ENCODE measurements around the gene VAT1. TPM values are rescaled to one million over a fixed set of nuclear protein-coding genes. Genes with fewer than 3 reads are reported as not detected.
A peak's percentile ranks its signal among the peaks of the same experiment; 100 is the strongest.

Gene VAT1
- total and polyA plus RNA-seq, 8 donors: 116 to 257 (median 133) TPM

DNA sequence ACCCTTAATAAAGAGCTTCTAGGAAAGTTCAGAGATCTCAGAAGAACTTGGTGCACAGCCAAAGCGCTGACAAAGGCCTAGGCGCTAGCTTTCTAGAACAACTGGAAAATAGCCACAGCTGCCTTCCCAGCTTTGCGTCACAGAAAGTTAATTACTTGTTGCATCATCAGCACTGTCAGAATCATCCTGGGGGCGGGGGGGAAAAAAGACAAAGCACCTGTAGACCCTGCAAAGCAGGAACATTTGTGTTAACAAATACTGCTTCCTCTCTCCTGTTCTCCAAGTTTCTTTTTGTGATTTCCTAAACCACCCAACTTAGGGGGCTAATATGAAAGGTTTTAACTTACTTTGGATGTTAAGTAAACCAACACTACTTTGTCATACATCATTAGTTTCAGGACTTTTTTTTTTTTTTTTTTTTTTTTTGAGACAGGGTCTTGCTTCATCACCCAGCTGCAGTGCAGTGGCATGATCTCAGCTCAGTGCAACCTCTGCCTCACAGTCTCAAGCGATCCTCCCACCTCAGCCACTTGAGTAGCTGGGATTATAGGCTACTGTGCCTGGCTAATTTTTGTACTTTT is 53.1 kb downstream of the VAT1 start:
- DNase-seq (peak in 2 of 4 donors; percentile 77 to 87), ATAC-seq (no peak)
- H3K27me3 ChIP-seq: no peaks in the 10 kb centered on the region
- no peak overlapping the region for H3K4me3 ChIP-seq
- no peak overlapping the region for H3K27ac ChIP-seq
- no peaks in the 10 kb centered on the region for H3K9me3 ChIP-seq
- H3K4me1 ChIP-seq: no peaks in the 10 kb centered on the region
- intact Hi-C loops (cut with DNase I): no loop called here
- no peaks in the 10 kb centered on the region for H3K36me3 ChIP-seq
- TF ChIP-seq, protein P1, sequence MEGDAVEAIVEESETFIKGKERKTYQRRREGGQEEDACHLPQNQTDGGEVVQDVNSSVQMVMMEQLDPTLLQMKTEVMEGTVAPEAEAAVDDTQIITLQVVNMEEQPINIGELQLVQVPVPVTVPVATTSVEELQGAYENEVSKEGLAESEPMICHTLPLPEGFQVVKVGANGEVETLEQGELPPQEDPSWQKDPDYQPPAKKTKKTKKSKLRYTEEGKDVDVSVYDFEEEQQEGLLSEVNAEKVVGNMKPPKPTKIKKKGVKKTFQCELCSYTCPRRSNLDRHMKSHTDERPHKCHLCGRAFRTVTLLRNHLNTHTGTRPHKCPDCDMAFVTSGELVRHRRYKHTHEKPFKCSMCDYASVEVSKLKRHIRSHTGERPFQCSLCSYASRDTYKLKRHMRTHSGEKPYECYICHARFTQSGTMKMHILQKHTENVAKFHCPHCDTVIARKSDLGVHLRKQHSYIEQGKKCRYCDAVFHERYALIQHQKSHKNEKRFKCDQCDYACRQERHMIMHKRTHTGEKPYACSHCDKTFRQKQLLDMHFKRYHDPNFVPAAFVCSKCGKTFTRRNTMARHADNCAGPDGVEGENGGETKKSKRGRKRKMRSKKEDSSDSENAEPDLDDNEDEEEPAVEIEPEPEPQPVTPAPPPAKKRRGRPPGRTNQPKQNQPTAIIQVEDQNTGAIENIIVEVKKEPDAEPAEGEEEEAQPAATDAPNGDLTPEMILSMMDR (IDR thresholded peaks at IDR 0.05): no peak

DNA sequence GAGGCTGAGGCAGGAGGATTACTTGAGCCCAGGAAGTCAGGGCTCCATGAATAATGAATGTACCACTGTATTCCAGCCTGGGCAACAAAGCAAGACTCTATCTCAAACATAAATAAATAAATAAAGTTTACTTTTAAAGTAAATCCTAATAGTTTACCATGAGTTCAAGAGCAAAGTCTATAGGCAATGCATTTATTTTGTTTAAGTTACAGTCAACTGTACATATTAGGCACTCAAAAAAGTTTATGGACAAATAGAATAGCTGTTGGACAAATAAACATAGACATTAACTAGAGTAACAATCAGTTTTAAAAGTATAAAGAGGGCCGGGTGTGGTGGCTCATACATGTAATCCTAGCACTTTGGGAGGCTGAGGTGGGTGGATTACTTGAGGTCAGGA is 54.3 kb downstream of the VAT1 start:
- H3K27me3 ChIP-seq: no peaks in the 10 kb centered on the region
- DNase-seq (no peak), ATAC-seq (no peak)
- no peak overlapping the region for H3K4me3 ChIP-seq
- H3K9me3 ChIP-seq: no peaks in the 10 kb centered on the region
- intact Hi-C loops (cut with DNase I): no loop called here
- peaks cover 6 to 8% of the 10 kb centered on the region in 2 donors for H3K4me1 ChIP-seq
- TF ChIP-seq, protein P1 (IDR thresholded peaks at IDR 0.05): no peak
- H3K36me3 ChIP-seq: no peaks in the 10 kb centered on the region
- no peak overlapping the region for H3K27ac ChIP-seq

Other genes with a start within 250 kb of the VAT1 start
- gene VPS25, start 248.9 kb downstream of the VAT1 start, total RNA-seq: 10 to 100 TPM; 54.8 to 55.3 TPM
- gene VPS25, start 248.9 kb downstream of the VAT1 start, polyA plus RNA-seq (ENCODE audit: insufficient read length in 6 of 6): 10 to 100 TPM; 62.1 to 72.7 (median 69.0) TPM
- gene WNK4, start 241.8 kb downstream of the VAT1 start, total RNA-seq: under 1 TPM in 1 of 2 donors, not detected in 1; 0.21 TPM
- 1 to 10 TPM in 5 of 6 donors, under 1 TPM in 1; 0.60 to 2.5 (median 1.9) TPM for gene WNK4, start 241.8 kb downstream of the VAT1 start, polyA plus RNA-seq (ENCODE audit: insufficient read length in 6 of 6)
- 10 to 100 TPM; 59.1 to 83.1 TPM for gene COA3, start 223.7 kb downstream of the VAT1 start, total RNA-seq
- 10 to 100 TPM; 87.2 to 96.2 (median 91.4) TPM for gene COA3, start 223.7 kb downstream of the VAT1 start, polyA plus RNA-seq (ENCODE audit: insufficient read length in 6 of 6)
- 1 to 10 TPM in 1 of 2 donors, not detected in 1; 1.5 TPM for gene CNTD1, start 223.5 kb downstream of the VAT1 start, total RNA-seq
- gene CNTD1, start 223.5 kb downstream of the VAT1 start, polyA plus RNA-seq (ENCODE audit: insufficient read length in 6 of 6): 1 to 10 TPM; 1.8 to 3.4 (median 2.6) TPM
- 10 to 100 TPM; 63.8 to 82.6 TPM for gene BECN1, start 198.1 kb downstream of the VAT1 start, total RNA-seq
- 10 to 100 TPM; 65.0 to 77.0 (median 69.8) TPM for gene BECN1, start 198.1 kb downstream of the VAT1 start, polyA plus RNA-seq (ENCODE audit: insufficient read length in 6 of 6)
- 100 to 1,000 TPM in 1 of 2 donors, 10 to 100 TPM in 1; 95.7 to 131 TPM for gene PSME3, start 189.0 kb downstream of the VAT1 start, total RNA-seq
- gene PSME3, start 189.0 kb downstream of the VAT1 start, polyA plus RNA-seq (ENCODE audit: insufficient read length in 6 of 6): 10 to 100 TPM; 66.2 to 92.9 (median 78.0) TPM
- gene AOC2, start 177.8 kb downstream of the VAT1 start, total RNA-seq: 1 to 10 TPM; 2.1 to 2.6 TPM
- gene AOC2, start 177.8 kb downstream of the VAT1 start, polyA plus RNA-seq (ENCODE audit: insufficient read length in 6 of 6): 1 to 10 TPM; 1.7 to 3.1 (median 2.7) TPM
- gene AOC3, start 171.2 kb downstream of the VAT1 start, total RNA-seq: 100 to 1,000 TPM in 1 of 2 donors, 10 to 100 TPM in 1; 56.6 to 155 TPM
- gene AOC3, start 171.2 kb downstream of the VAT1 start, polyA plus RNA-seq (ENCODE audit: insufficient read length in 6 of 6): 100 to 1,000 TPM; 149 to 186 (median 159) TPM
- not detected for gene G6PC1, start 121.6 kb downstream of the VAT1 start, total RNA-seq
- under 1 TPM in 3 of 6 donors, not detected in 3; 0.06 to 0.17 (median 0.10) TPM for gene G6PC1, start 121.6 kb downstream of the VAT1 start, polyA plus RNA-seq (ENCODE audit: insufficient read length in 6 of 6)
- 10 to 100 TPM; 27.5 to 34.7 TPM for gene AARSD1, start 57.9 kb downstream of the VAT1 start, total RNA-seq
- 10 to 100 TPM; 66.9 to 91.8 (median 73.2) TPM for gene AARSD1, start 57.9 kb downstream of the VAT1 start, polyA plus RNA-seq (ENCODE audit: insufficient read length in 6 of 6)
- under 1 TPM; 0.26 to 0.65 TPM for gene PTGES3L, start 42.3 kb downstream of the VAT1 start, total RNA-seq
- gene PTGES3L, start 42.3 kb downstream of the VAT1 start, polyA plus RNA-seq (ENCODE audit: insufficient read length in 6 of 6): 1 to 10 TPM; 1.7 to 3.6 (median 2.3) TPM
- 10 to 100 TPM; 14.9 to 16.9 TPM for gene RUNDC1, start 41.8 kb downstream of the VAT1 start, total RNA-seq
- gene RUNDC1, start 41.8 kb downstream of the VAT1 start, polyA plus RNA-seq (ENCODE audit: insufficient read length in 6 of 6): 10 to 100 TPM; 10.3 to 13.4 (median 12.1) TPM
- 100 to 1,000 TPM; 842 to 909 TPM for gene RPL27, start 24.0 kb downstream of the VAT1 start, total RNA-seq
- gene RPL27, start 24.0 kb downstream of the VAT1 start, polyA plus RNA-seq (ENCODE audit: insufficient read length in 6 of 6): 1,000 to 10,000 TPM; 1,562 to 1,820 (median 1,675) TPM
- 10 to 100 TPM; 39.0 to 41.5 TPM for gene IFI35, start 15.6 kb downstream of the VAT1 start, total RNA-seq
- 10 to 100 TPM; 17.5 to 20.7 (median 18.5) TPM for gene IFI35, start 15.6 kb downstream of the VAT1 start, polyA plus RNA-seq (ENCODE audit: insufficient read length in 6 of 6)
- 1 to 10 TPM in 1 of 2 donors, under 1 TPM in 1; 0.73 to 1.2 TPM for gene RND2, start 2.8 kb upstream of the VAT1 start, total RNA-seq
- gene RND2, start 2.8 kb upstream of the VAT1 start, polyA plus RNA-seq (ENCODE audit: insufficient read length in 6 of 6): 1 to 10 TPM; 1.6 to 2.0 (median 1.8) TPM
- 10 to 100 TPM; 10.3 to 17.7 TPM for gene BRCA1, start 103.0 kb upstream of the VAT1 start, total RNA-seq
- 10 to 100 TPM; 13.4 to 24.4 (median 19.2) TPM for gene BRCA1, start 103.0 kb upstream of the VAT1 start, polyA plus RNA-seq (ENCODE audit: insufficient read length in 6 of 6)
- gene NBR1, start 148.8 kb upstream of the VAT1 start, total RNA-seq: 10 to 100 TPM; 62.4 to 78.2 TPM
- gene NBR1, start 148.8 kb upstream of the VAT1 start, polyA plus RNA-seq (ENCODE audit: insufficient read length in 6 of 6): 100 to 1,000 TPM in 5 of 6 donors, 10 to 100 TPM in 1; 95.5 to 125 (median 111) TPM
- 10 to 100 TPM; 14.4 to 26.8 TPM for gene TMEM106A, start 189.5 kb upstream of the VAT1 start, total RNA-seq
- gene TMEM106A, start 189.5 kb upstream of the VAT1 start, polyA plus RNA-seq (ENCODE audit: insufficient read length in 6 of 6): 10 to 100 TPM; 10.6 to 16.9 (median 11.2) TPM
- gene CCDC200, start 206.2 kb upstream of the VAT1 start, total RNA-seq: under 1 TPM in 1 of 2 donors, not detected in 1; 0.37 TPM
- 10 to 100 TPM; 15.1 to 23.6 (median 18.5) TPM for gene CCDC200, start 206.2 kb upstream of the VAT1 start, polyA plus RNA-seq (ENCODE audit: insufficient read length in 6 of 6)
- gene RNU2-1, start 211.6 kb upstream of the VAT1 start, total RNA-seq: 1,000 to 10,000 TPM; 5,610 to 6,821 TPM
- gene RNU2-1, start 211.6 kb upstream of the VAT1 start, polyA plus RNA-seq (ENCODE audit: insufficient read length in 6 of 6): 1 to 10 TPM in 5 of 6 donors, not detected in 1; 1.2 to 2.9 (median 1.4) TPM

All from left lung (tissue), 10 donors.